WTC11 (cell line): ENCODE measurements around the gene INMT.

Experiments
- CREB1 ChIP-seq: sonication (generic); formaldehyde crosslinking; IDR thresholded peaks from 2 replicates; pipeline ENCODE4 v1.8.0; 2023; ENCODE audit warnings: mild to moderate bottlenecking, missing genetic modification reagents
- FOXK1 ChIP-seq: sonication (generic); formaldehyde crosslinking; IDR thresholded peaks from 2 replicates; pipeline ENCODE4 v1.8.0; 2022; ENCODE audit warnings: mild to moderate bottlenecking, moderate library complexity, missing genetic modification reagents
- GABPB1 ChIP-seq: sonication (generic); formaldehyde crosslinking; IDR thresholded peaks from 2 replicates; pipeline ENCODE4 v1.8.1; 2023; ENCODE audit warnings: mild to moderate bottlenecking, missing genetic modification reagents
- IRF2 ChIP-seq: sonication (generic); formaldehyde crosslinking; IDR thresholded peaks from 2 replicates; pipeline ENCODE4 v1.8.0; 2022; ENCODE audit warnings: low read depth, missing genetic modification reagents, borderline replicate concordance
- SMAD4 ChIP-seq: sonication (generic); formaldehyde crosslinking; IDR thresholded peaks from 2 replicates; pipeline ENCODE4 v1.8.0; 2022; ENCODE audit warnings: mild to moderate bottlenecking, missing genetic modification reagents
- TEAD4 ChIP-seq: sonication (generic); formaldehyde crosslinking; IDR thresholded peaks from 2 replicates; pipeline ENCODE4 v1.8.0; 2022; ENCODE audit warnings: mild to moderate bottlenecking, missing genetic modification reagents
- ZNF416 ChIP-seq: fragments of 250-450 bp; sonication (Bioruptor Pico); IDR thresholded peaks from 2 replicates; pipeline ENCODE4 v1.9.0; 2021; ENCODE audit warnings: mild to moderate bottlenecking, inconsistent platforms
- TF ChIP-seq, protein P1 (sequence below): fragments of 200-600 bp; IDR thresholded peaks from 2 replicates; pipeline ENCODE4 v1.8.0; 2022; ENCODE audit warnings: antibody characterized with exemption
- TF ChIP-seq, protein P2 (sequence below): sonication (generic); formaldehyde crosslinking; IDR thresholded peaks from 2 replicates; pipeline ENCODE4 v1.8.1; 2022; ENCODE audit warnings: low read depth, missing genetic modification reagents, borderline replicate concordance
- TF ChIP-seq, protein P3 (sequence below): sonication (generic); formaldehyde crosslinking; IDR thresholded peaks from 2 replicates; pipeline ENCODE4 v1.8.1; 2023; ENCODE audit warnings: mild to moderate bottlenecking, missing genetic modification reagents, moderate library complexity
- TF ChIP-seq, protein P4 (sequence below): sonication (generic); formaldehyde crosslinking; IDR thresholded peaks from 2 replicates; pipeline ENCODE4 v1.8.0; 2022; ENCODE audit warnings: mild to moderate bottlenecking, missing genetic modification reagents

DNA sequence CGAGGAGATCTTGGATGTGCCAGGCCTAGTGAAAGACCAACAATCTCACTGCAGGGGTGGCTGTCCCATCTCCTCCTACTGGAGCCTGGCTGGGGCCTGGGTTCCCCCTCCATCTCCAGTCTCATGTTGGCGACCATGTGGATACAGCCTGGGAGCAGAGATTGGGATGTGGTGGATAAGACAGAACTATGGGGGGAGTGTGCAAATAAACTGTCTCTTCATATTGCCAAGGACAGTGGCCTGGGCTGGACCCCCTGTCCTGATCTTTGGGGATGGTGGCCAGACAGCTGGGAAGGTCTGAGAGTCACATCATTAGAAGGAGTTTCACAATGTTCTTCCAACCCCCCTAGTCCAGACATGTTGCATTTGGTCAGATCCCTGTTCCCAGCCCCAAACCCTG, 13.5 kb downstream of the INMT start:
- TF ChIP-seq, protein P1, sequence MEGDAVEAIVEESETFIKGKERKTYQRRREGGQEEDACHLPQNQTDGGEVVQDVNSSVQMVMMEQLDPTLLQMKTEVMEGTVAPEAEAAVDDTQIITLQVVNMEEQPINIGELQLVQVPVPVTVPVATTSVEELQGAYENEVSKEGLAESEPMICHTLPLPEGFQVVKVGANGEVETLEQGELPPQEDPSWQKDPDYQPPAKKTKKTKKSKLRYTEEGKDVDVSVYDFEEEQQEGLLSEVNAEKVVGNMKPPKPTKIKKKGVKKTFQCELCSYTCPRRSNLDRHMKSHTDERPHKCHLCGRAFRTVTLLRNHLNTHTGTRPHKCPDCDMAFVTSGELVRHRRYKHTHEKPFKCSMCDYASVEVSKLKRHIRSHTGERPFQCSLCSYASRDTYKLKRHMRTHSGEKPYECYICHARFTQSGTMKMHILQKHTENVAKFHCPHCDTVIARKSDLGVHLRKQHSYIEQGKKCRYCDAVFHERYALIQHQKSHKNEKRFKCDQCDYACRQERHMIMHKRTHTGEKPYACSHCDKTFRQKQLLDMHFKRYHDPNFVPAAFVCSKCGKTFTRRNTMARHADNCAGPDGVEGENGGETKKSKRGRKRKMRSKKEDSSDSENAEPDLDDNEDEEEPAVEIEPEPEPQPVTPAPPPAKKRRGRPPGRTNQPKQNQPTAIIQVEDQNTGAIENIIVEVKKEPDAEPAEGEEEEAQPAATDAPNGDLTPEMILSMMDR, result no peak
- TF ChIP-seq FOXK1 (CRISPR knock-in tag) (no peak), IRF2 (CRISPR knock-in tag) (no peak), CREB1 (CRISPR knock-in tag) (no peak), SMAD4 (CRISPR knock-in tag) (no peak), ZNF416 (CRISPR knock-in tag) (no peak), GABPB1 (CRISPR knock-in tag) (no peak), TEAD4 (CRISPR knock-in tag) (no peak)
- TF ChIP-seq, protein P2, sequence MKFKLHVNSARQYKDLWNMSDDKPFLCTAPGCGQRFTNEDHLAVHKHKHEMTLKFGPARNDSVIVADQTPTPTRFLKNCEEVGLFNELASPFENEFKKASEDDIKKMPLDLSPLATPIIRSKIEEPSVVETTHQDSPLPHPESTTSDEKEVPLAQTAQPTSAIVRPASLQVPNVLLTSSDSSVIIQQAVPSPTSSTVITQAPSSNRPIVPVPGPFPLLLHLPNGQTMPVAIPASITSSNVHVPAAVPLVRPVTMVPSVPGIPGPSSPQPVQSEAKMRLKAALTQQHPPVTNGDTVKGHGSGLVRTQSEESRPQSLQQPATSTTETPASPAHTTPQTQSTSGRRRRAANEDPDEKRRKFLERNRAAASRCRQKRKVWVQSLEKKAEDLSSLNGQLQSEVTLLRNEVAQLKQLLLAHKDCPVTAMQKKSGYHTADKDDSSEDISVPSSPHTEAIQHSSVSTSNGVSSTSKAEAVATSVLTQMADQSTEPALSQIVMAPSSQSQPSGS (CRISPR knock-in tag), result no peak
- TF ChIP-seq, protein P3, sequence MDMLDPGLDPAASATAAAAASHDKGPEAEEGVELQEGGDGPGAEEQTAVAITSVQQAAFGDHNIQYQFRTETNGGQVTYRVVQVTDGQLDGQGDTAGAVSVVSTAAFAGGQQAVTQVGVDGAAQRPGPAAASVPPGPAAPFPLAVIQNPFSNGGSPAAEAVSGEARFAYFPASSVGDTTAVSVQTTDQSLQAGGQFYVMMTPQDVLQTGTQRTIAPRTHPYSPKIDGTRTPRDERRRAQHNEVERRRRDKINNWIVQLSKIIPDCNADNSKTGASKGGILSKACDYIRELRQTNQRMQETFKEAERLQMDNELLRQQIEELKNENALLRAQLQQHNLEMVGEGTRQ, result no peak
- TF ChIP-seq, protein P4, sequence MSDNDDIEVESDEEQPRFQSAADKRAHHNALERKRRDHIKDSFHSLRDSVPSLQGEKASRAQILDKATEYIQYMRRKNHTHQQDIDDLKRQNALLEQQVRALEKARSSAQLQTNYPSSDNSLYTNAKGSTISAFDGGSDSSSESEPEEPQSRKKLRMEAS (CRISPR knock-in tag), result no peak
